ENCODE results near the gene RDH12.

DNA sequence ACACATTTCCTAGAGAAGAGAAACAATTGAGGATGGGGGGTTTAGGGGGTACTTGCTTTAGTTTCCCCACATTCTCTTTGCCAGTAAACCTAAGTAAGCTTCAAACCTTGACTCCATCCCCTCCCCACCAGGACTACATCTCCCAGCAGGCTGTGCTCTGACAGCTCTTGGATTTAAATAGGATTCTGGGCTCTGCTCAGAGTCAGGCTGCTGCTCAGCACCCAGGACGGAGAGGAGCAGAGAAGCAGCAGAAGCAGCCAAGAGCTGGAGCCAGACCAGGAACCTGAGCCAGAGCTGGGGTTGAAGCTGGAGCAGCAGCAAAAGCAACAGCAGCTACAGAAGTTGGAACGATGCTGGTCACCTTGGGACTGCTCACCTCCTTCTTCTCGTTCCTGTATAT lies 20.6 kb downstream of the RDH12 start:
- TF ChIP-seq, protein P1, sequence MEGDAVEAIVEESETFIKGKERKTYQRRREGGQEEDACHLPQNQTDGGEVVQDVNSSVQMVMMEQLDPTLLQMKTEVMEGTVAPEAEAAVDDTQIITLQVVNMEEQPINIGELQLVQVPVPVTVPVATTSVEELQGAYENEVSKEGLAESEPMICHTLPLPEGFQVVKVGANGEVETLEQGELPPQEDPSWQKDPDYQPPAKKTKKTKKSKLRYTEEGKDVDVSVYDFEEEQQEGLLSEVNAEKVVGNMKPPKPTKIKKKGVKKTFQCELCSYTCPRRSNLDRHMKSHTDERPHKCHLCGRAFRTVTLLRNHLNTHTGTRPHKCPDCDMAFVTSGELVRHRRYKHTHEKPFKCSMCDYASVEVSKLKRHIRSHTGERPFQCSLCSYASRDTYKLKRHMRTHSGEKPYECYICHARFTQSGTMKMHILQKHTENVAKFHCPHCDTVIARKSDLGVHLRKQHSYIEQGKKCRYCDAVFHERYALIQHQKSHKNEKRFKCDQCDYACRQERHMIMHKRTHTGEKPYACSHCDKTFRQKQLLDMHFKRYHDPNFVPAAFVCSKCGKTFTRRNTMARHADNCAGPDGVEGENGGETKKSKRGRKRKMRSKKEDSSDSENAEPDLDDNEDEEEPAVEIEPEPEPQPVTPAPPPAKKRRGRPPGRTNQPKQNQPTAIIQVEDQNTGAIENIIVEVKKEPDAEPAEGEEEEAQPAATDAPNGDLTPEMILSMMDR (IDR thresholded peaks at IDR 0.05; ENCODE audit: insufficient read depth, low read length, poor library complexity, severe bottlenecking): no peak
- TF ChIP-seq EZH2phosphoT487 (conservative IDR thresholded peaks at IDR 0.05; ENCODE audit: low read length): no peak

All from SU-DHL-6 (cell line).